EL (cell line): ENCODE results near the gene GMDS.
A peak's percentile ranks its signal among the peaks of the same experiment; 100 is the strongest.

Experiments
- DNase-seq: peaks from one replicate; pipeline ENCODE4 v3.0.0-alpha.2; 2016

The GMDS gene

DNA sequence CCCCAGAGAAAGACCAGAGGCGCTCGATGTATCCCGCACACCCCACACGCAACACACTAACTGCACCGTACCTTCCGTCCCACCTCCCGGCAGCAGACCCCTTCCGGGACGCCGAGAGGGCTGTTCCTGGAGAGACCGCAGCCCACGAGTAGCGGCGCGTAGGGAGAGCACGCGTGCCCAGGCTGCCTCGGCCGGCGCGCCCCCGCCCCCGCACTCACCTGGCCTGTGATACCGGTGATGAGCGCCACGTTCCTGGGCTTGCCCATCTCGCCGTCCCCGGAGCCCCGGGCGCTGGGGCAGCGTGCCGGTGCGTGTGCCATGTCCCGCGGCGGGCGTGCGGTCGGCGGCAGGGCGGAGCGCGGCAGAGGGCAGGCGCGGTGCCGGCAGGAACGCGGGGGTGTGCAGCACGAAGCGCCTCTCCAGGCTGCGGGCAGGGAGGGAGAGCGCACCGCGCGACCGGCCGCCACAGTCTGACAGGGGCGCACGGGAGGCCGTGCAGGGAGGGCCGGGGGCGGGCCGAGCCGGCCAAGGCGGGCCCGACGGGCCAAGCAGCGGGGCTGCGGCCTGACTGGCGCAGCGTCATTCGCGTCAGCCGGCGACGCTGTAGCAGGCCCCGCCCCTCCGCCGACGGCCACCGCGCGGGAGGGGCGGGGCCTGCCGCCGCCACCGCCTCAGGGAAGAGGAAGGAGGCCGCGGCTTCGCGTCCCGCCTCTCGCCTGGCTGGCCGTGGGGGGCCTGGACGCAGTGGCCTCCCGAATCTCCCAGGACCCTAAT is at the start of gene GMDS:
Gene GMDS, minus strand, starts transcription at position 503 of the 774 bp plus-strand sequence.
- peak; percentile 90 for DNase-seq

DNA sequence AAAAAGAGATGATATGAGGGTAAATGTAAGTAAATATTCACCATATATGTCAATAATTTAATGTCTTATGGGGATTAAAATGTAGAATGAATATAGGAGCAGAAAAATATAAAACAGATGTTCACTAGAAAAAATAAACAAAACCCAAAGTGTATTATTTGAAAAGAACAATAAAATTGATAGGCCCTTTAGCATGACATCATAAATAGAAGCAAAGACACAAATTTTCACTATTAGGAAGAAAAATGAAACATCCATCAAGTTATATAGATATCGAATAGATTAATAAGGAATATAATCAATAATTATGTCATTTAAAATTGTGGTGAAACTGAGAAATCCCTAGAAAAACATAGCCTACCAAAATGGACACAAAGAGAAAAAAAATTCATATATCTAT is 40.1 kb upstream of the GMDS start:
- no peak for DNase-seq

DNA sequence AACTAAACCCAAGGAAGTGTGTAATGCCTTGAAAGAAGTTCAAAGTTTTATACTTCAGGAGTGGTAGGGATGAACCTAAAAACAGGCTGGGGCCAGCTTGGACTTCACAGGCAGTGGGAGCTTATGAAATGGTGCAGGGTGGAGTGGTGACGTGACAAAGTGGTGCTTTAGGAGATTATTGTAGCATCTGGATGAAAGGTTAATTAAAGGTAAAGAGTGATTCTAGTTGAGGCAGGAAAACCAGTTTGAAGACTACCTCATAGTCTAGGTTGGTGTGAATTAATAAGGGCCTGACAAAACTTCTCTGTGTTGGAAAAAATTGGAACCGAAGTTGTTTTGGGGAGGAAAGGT is 30.5 kb upstream of the GMDS start:
- DNase-seq = no peak

DNA sequence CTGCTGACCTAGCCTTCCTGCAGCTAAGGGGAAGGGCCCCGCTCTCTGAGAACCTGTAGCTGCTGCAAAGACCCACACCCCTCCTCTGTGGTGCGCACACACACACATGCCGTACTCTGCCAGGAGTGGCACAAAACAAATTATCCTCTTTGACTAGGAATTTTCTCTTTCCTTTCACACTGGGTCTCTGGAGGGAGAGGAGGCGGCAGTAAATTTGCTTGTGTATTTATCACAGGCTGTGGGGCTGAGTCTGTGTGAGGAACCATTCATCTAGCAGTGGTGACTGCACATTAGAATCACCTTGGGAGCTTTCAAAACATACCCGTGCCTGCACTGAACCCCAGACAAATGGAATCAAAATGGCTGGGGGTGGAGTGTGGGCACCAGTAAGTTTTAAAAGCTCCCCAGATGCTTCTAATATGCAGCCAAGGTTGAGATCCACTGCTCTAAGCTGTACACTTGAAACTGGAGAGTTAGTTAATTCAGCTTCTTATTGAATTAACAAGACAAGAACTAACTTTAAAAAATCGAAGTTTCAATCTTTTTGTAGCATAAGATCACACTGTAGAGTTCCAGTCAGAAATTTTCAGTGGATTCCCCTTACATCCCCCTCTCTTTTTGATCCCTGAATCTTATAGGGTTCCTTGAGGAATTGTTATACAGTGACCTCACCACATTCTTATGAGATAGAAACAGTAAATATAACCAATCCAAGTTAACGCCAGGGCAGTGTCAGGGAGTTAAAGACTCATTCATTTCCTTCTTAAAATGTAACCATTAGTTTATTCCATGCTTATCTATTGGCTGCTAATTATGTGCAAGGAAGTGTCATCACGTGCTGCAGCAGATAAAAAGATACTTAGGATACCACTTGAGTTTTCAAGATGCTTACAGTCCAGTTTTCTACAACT is 29.8 kb upstream of the GMDS start:
- DNase-seq = peak; percentile 76

DNA sequence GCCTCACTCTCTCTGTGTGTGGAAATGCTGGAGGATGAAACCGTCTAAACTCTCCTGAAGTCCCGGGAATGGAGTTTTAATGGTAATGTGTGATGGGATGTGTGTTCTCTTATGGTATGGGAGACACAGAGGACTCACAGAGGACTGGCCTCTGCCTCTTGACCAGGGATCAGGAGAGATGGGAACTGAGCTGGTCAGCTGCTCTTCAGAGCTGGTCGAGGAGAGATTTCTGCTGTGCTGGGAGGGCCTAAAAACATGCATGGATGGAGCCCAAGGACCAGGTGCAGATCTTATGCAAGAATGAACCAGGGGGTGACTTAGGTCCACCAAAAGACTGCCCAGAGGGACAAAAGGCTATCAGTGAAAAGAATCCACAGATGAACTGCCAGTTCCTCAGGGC is 27.3 kb upstream of the GMDS start:
- DNase-seq = no peak

DNA sequence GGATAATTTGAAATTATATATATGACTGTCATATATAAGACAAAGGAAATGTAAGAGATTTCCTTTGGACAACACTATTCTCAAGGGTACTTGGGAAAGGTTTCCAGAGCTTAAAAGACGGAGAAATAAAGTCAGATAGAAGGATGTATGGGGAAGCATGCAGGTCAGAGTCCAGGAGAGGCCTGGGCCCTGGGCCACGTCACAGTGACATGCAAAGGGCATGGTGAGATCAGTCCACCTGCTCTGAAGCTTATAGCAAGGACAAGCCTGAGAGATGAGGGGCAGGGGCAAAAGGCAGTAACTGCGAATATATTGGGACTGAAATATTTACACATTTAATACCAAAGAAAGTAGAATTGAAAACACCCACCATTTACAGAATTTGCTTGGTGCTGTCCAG is 24.6 kb upstream of the GMDS start:
- DNase-seq = no peak

DNA sequence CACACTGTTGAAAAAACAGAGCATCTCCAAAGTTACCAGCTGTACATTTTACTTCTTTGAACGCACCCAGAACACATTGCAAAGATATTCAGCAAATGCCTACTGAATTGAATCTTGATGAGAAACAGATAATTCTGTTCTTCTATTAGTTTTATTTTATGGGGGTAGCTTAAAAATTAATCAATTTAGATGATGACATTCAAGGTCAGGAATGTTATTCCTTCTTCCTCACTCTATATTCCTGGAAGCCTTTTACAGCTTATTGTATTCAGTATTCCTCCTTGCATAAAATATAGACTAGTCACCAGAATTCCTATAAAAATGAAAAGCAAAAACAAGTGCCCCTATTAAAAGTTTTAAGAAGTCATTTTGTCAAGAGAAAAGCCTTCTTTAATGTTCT is 21.4 kb upstream of the GMDS start:
- DNase-seq = peak; percentile 10

DNA sequence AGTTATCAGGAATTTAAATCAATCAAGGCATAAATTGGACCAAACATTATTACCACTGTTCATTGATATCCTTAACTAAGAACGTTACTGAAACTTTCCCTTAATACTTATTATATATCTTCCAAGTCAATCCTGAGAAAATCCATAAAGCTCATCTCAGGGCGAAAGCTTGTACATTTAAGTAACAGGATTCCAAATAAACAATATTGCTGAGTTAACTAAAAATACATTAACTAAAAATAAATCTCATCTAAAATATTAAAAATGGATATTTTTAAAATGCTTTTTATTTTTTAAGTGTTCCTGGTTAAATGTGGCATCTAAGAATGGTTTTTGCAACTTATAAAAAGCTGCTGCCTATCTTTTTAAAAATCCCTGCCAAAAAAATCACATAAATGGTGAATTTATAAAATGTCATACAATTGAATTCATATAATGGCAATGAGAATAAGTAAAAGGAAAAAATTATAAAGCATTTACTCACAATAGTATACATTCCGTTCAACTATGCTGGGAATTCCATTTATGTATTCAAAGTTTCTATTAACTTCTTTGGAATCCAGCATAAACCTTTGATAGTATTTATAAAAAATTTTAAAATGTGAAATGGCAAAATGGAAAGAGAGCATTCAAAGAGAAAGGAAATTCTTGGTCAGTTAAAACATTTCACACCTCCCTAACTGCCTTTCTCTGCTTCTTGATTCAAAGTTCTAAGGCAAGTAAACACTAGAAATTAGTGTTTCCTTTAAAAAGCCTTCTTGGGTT is 20.8 kb upstream of the GMDS start:
- DNase-seq = peak; percentile 34

DNA sequence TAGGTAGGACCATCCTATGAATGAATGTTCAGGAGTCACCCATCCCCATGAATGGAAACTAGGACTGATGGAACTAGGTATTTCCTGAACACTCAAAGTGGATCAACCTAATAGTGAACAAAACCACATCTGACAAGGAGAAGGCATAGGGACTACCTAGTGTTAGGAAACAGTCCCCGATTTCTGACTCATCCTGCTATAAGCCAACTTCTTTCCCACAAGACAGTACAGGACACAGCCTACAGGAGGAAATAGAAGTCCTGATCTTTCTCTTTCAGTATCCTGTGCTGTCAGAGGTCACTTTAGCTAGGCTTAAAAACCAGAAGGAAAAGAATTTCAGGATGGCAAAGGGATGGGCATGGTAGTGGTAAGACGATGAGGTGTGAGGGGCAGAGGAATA is 19.5 kb upstream of the GMDS start:
- DNase-seq = peak; percentile 62

DNA sequence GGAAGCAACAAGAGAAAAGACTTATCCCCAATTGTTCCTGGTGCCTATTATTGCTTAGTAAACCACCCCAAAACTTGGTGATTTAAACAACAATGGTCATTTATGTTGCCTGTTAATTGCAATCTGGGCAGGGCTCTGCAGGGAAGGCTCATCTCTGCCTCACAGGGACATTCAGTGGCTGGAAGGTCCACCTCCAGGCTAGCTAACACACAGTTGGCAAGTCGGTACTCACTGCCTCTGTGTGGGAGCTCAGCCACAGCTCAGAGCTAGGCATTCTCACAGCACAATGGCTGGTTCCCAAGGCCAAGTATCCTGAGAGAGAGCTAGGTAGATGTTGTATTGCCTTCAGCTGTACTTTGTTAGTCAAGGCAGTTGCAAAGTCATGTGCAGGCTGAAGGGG is 18.5 kb upstream of the GMDS start:
- no peak for DNase-seq

DNA sequence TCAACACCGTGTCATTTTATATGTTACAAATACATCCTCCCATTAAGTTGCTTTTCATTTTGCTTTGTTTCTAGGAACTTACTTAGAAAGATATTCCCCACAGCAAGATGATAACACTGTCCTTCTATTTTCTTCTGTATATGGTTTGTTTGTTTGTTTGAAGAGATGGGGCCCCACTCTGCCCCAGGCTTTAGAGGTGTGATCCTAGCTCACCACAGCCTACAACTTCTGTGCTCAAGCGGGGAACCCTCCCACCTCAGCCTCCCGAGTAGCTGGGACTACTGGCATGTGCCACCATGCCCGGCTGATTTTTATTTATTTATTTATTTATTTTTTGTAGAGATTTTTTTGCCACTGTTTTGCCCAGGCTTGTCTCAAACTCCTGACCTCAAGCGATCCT is 14.2 kb upstream of the GMDS start:
- DNase-seq = no peak

DNA sequence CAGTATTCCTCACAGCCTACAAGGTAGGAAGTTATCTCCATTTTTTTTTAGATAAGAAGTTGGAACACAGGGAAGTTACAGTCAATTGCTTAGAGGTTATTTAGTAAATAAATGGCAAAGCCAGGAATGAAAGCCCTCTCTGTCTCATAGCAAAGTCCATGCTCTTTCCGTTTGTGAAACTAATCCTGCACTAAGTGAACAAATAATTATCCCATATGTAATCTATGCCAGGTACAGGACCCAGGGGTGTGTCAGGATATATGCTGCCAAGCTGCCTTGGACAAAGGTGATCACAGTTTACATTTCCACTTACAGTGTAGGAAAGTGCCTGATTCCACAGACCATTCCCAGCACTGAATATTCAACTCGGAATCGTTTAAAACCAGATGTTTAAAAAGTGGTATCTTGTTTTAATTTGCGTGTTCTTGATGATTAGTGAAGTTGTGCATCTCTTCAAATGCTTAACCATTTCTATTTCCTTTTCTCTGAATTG is 13.6 kb upstream of the GMDS start:
- no peak for DNase-seq

DNA sequence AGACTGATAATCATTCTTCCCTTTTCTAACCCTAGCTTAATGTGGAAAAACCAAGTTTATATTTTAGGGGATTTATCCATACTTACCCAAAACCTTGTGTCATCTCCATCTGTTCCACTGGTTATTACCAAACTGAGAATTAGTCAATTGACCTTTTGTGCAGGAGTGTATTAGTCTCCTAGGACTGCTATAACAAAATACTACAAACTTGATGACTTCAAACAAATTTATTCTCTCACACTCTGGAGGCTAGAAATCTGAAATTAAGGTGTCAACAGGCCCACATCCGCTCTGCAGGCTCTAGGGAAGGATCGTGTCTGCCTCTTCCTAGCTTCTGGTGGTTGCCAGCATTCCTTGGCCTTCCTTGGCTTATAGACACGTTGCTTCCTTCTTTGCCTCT is 12.7 kb upstream of the GMDS start:
- DNase-seq = no peak

DNA sequence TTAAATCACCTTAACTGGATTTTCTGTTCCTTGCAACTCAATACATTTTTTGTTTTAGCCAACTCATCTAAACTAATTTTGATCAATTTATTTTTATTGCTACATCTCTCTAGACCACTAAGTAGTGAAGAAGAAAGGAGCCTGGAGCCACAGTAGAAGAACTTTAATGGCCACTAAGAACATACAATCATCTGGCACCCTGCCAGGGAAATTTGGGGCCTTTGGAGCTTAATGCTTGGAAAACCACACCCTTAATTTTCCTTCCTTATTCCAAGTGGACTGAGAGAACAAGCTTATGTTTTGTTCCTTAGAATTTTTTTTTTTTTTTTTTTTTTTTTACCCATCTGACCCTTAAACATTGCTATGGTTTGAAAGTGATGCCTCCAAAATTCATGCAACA is 12.0 kb upstream of the GMDS start:
- no peak for DNase-seq

DNA sequence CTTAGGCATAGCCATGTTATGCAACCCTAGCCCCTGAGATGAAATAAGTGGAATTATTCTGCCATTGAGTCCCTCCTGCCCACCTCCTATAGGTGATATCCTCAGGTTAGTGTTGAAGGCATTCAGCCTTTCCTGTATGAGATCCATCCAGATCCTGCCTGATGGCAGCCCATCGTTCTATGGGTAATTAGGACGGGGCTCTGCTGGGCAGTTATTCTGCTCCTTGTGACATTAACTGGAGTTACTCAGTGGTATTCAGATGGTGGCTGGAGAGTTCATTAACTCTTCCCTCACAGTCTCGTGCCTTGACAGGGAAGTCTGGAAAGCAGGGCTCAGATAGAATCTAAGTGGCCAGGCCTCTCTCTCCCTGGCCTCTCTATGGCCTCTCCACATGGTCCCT is 9.3 kb upstream of the GMDS start:
- DNase-seq = no peak

DNA sequence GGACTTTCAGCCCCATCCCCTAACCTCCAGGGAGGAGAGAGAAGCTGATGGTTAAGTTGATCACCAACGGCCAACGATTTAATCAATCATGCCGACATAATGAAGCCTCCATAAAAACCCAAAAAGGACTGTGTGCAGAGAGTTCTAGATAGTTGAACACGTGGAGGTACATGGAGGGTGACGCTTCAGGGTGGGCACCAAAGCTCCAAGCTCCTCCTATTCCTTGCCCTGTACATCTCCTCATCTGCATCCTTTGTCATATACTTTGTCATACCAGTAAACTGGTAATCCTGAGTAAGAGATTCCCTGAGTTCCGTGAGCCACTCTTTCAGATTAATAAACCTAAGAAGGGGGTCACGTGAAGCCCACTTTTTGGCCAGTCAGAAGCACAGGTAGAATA is 3.7 kb upstream of the GMDS start:
- DNase-seq = no peak

DNA sequence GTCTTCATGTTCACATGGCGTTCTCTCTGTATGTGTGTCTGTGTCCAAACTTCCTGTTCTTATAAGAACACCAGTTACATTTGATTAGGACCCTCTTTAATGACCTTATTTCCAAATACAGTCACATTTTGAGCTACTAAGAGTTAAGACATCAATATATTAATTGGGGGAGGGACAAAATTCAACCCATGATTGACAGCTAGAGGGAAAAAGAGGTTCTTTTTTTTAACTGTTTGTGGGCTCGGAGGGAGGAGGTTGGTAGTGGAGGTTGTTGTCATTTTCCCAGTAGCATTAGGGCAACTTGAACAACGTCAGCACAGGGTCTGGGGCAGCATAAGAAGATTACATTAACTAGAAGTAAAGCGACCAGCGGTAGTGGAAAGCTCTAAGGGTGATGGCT is 2.3 kb upstream of the GMDS start:
- DNase-seq = no peak

DNA sequence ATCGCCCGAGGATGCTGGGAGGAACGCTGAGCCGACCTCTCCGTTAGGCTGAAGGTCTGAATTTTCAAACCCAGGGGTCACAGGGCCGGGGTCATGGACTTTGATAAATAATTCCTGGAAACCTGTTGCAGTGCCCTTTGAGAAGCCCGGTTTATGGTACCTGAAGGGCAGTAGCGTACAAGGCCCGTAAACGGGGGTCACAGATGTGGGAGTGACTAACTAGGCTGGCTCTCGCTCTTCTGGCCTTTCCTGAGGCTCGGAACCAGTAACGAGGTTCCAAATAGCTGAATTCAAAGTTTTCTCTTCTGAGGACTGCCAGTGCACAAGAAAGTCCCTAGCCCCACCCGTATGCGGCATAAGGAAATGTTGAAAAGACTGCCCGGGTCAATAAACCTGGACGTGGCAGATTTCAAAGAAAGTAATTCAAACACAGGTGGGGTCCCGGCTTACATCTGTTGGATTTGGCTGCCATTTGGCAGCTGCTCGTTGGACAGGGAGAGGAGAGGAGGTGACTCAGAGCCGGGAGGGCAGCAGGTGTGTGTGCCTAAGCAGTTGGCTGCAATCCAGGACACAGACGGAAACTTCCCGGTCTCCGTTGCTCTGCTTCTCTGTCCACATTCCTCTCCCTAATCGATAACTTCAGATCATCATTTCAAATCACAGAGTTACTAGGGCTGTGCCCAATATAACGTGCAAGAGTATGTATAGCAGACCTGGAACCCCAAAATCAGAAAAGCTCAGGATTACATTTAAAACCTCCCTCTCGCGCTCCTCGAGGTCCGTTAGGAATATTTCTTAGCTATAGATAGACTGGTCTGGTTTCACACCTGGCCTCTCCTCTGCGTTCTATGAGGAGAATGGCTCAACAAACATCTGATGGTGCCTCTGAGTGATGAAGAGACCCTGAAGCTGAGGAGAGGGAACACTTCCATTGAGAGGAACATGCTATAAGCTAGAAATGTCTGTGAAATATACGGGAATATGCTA is 765 bp upstream of the GMDS start:
- DNase-seq = peak; percentile 53

DNA sequence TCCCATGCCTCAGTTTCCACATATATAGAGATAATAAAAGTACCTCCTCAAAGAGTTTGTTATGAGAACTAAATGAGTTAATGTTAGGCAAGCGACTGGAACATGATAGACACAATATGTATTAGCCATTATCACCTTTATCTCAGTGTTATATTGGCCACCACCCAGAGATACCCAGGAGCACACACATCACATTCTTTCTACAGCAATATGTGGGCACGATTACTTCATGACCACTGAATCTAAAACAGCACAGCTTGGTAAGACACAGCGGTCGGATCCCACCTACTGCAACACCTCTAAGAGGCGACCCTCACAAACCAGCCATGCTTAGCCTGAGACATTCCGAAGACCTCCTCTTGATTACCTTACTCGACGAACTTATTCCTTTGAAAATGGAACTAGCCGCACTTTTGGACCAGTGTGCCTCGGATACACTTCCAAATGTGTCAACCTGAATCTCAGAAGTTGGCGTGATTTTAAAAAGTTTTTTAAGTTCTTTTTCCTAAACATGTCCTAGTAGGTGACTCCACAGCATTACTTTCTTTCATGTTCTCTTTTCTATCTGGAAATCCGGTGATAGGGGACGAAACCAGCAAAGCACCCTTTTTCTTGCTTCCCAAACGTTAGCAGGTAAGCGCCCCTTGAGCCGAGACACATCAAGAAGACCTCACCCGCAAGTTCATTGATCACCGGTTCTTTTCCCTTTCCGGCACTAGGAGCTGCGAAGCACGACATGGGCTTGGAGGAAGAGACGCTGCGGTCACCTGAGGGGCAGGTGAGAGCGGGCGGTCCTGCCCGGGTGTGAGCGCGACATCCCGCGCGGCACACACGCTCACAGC is 923 bp downstream of the GMDS start:
- DNase-seq = no peak

DNA sequence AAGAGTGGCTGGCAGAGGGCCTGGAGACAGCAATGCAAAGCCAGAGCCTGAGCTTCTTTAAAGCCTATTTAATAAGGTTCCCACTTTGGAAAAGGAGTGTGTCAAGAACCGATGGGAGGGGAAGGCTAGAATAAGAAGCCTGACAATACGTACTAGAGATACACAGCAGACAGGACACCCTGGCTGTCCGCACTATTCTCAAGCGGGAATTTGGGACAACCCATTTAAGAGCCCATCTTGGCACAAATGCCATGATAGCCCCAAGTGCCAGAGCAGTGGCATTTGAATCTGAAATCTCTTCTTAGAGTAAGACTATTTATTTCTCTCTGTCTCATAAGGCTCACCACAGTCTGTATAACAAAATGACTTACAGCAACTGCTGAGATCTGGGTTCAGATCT is 3.1 kb downstream of the GMDS start:
- DNase-seq = no peak

DNA sequence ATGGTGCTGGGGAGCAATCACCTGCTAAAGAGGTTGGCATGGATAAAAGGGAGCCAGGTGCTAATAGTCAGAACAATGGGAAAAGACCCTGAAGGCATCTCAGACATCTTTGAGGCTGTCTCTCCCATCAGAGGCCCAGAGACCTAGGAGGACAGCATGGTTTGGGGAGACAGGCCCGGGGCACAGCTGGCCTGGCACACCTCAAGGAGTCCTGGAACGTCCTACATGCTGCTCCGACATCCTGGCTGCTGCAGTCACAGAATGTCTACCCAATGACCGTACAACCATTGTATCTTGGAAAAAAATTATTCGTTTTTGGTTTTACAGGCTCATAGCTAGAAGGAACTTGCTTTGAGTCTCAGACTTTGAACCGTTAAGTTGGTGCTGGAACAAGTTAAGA is 4.4 kb downstream of the GMDS start:
- no peak for DNase-seq
